Endothelial cell (in vitro differentiated cells): ENCODE data around the gene TAF3. TPM values are rescaled to one million over a fixed set of nuclear protein-coding genes. Genes with fewer than 3 reads are reported as not detected.

ENCODE experiments used
- DNase-seq: peaks from one replicate; pipeline ENCODE4 v3.0.0; 2021; ENCODE audit warnings: low spot score
- H3K27ac Mint-ChIP-seq: one replicate; pipeline ENCODE4 v1.8.0; 2021; ENCODE audit warnings: mixed read lengths, inconsistent platforms; ENCODE audit not compliant: unreplicated experiment
- H3K27me3 Mint-ChIP-seq: one replicate; pipeline ENCODE4 v1.8.0; 2021; ENCODE audit warnings: mild to moderate bottlenecking, moderate library complexity, mixed read lengths, inconsistent platforms; ENCODE audit not compliant: unreplicated experiment
- H3K36me3 Mint-ChIP-seq: one replicate; pipeline ENCODE4 v1.8.0; 2021; ENCODE audit warnings: mild to moderate bottlenecking, low read depth, mixed read lengths, inconsistent platforms; ENCODE audit not compliant: unreplicated experiment
- H3K4me1 Mint-ChIP-seq: one replicate; pipeline ENCODE4 v1.8.0; 2021; ENCODE audit warnings: mild to moderate bottlenecking, mixed read lengths, inconsistent platforms; ENCODE audit not compliant: unreplicated experiment
- H3K4me3 Mint-ChIP-seq: one replicate; pipeline ENCODE4 v1.8.0; 2021; ENCODE audit warnings: mild to moderate bottlenecking, mixed read lengths, inconsistent platforms; ENCODE audit not compliant: unreplicated experiment
- H3K9me3 Mint-ChIP-seq: one replicate; pipeline ENCODE4 v1.8.0; 2021; ENCODE audit warnings: mixed read lengths, inconsistent platforms; ENCODE audit not compliant: unreplicated experiment
- CTCF ChIP-seq: fragments of 200-600 bp; sonication (generic); IDR thresholded peaks from one replicate; pipeline ENCODE4 v1.5.0; 2021; ENCODE audit warnings: antibody characterized with exemption; ENCODE audit not compliant: unreplicated experiment
- total RNA-seq: library from RNA; stranded (reverse); fragmentation: NEBNext Ultra II Directional; extraction: Animal tissue kit (Norgen Biotek cat#: 25700); gene quantifications from one replicate; pipeline ENCODE4 v1.2.1, GENCODE V29; 2021; ENCODE audit not compliant: unreplicated experiment

Gene TAF3
- total RNA-seq, 1 donor from 2014 or later = 12.4 TPM

GRCh38 chr10:7891634-7892033 lies 73.3 kb downstream of the TAF3 start:
- H3K36me3 Mint-ChIP-seq = peaks cover 2% of the 10 kb centered on the region
- no peak for TF ChIP-seq CTCF
- no peak for DNase-seq
- H3K27ac Mint-ChIP-seq = no peak overlapping the region
- H3K9me3 Mint-ChIP-seq = no peaks in the 10 kb centered on the region
- H3K4me1 Mint-ChIP-seq = no peaks in the 10 kb centered on the region
- H3K27me3 Mint-ChIP-seq = no peaks in the 10 kb centered on the region
- no peak overlapping the region for H3K4me3 Mint-ChIP-seq

GRCh38 chr10:7892146-7892545 lies 73.8 kb downstream of the TAF3 start:
- Mint-ChIP-seq H3K36me3 (peaks cover 3% of the 10 kb centered on the region), H3K27ac (no peak overlapping the region), H3K9me3 (no peaks in the 10 kb centered on the region), H3K4me1 (no peaks in the 10 kb centered on the region), H3K4me3 (no peak overlapping the region), H3K27me3 (peaks cover 2% of the 10 kb centered on the region)
- no peak for TF ChIP-seq CTCF
- no peak for DNase-seq

- no peak for DNase-seq
- Mint-ChIP-seq H3K4me3 (no peak overlapping the region), H3K27ac (no peak overlapping the region), H3K4me1 (no peaks in the 10 kb centered on the region), H3K9me3 (no peaks in the 10 kb centered on the region), H3K27me3 (peaks cover 2% of the 10 kb centered on the region), H3K36me3 (peaks cover 3% of the 10 kb centered on the region)
- no peak for TF ChIP-seq CTCF
Observed at GRCh38 chr10:7895699-7896090, 77.4 kb downstream of the TAF3 start.

GRCh38 chr10:7896297-7896696 lies 78.0 kb downstream of the TAF3 start:
- Mint-ChIP-seq H3K4me3 (no peak overlapping the region), H3K27ac (no peak overlapping the region), H3K27me3 (peaks cover 2% of the 10 kb centered on the region)

GRCh38 chr10:7901256-7901655 lies 83.0 kb downstream of the TAF3 start:
- no peak for DNase-seq
- no peak overlapping the region for H3K4me3 Mint-ChIP-seq
- H3K27ac Mint-ChIP-seq = no peak overlapping the region
- TF ChIP-seq CTCF = no peak
- no peaks in the 10 kb centered on the region for H3K9me3 Mint-ChIP-seq
- peaks cover 3% of the 10 kb centered on the region for H3K36me3 Mint-ChIP-seq
- H3K4me1 Mint-ChIP-seq = peaks cover 13% of the 10 kb centered on the region
- peaks cover 2% of the 10 kb centered on the region for H3K27me3 Mint-ChIP-seq

More at GRCh38 chr10:7896297-7896696, 78.0 kb downstream of the TAF3 start:
- TF ChIP-seq CTCF = no peak
- H3K36me3 Mint-ChIP-seq = peaks cover 3% of the 10 kb centered on the region
- H3K4me1 Mint-ChIP-seq = no peaks in the 10 kb centered on the region
- no peak for DNase-seq
- H3K9me3 Mint-ChIP-seq = no peaks in the 10 kb centered on the region
